Peyer's patch (tissue), 4 donors: ENCODE data around the gene IQSEC2. TPM values are rescaled to one million over a fixed set of nuclear protein-coding genes. Genes with fewer than 3 reads are reported as not detected.

Experiments used
- DNase-seq, 3 donors: peaks; one replicate each; pipeline ENCODE4 v3.0.0-alpha.2; 2017 to 2019
- H3K27ac ChIP-seq, 4 donors: fragments of 200-600 bp; sonication (generic); one replicate each; pipeline ENCODE4 v1.5.1; 2016 to 2019
- H3K27me3 ChIP-seq, 2 donors: fragments of 200-600 bp; sonication (generic); one replicate each; pipeline ENCODE4 v1.5.1; 2019
- H3K36me3 ChIP-seq, 3 donors: fragments of 200-600 bp; sonication (generic); one replicate each; pipeline ENCODE4 v1.5.1; 2016 to 2019
- H3K4me1 ChIP-seq, 4 donors: fragments of 200-600 bp; sonication (generic); one replicate each; pipeline ENCODE4 v1.5.1; 2016 to 2019
- H3K4me3 ChIP-seq, 4 donors: fragments of 200-600 bp; sonication (generic); 1 replicate in 3 of 4; 2 replicates in 1 of 4; pipeline ENCODE4 v1.5.1; 2016 to 2019; ENCODE audit warnings: mild to moderate bottlenecking in 1 of 4
- H3K9me3 ChIP-seq, 4 donors: fragments of 200-600 bp; sonication (generic); one replicate each; pipeline ENCODE4 v1.5.1; 2016 to 2019; ENCODE audit warnings: mild to moderate bottlenecking in 1 of 4
- CTCF ChIP-seq, 6 experiments: fragments of 450-650 bp in 4 of 6; fragments of 200-600 bp in 2 of 6; sonication (generic) in 1 of 6; IDR thresholded peaks; one replicate each; pipeline ENCODE4 v1.5.1; 2017 to 2019; ENCODE audit warnings: antibody characterized with exemption in 6 of 6, mild to moderate bottlenecking in 3 of 6, moderate library complexity in 1 of 6
- POLR2A ChIP-seq, 2 donors: fragments of 450-650 bp; IDR thresholded peaks; one replicate each; pipeline ENCODE4 v1.5.1; 2017; ENCODE audit warnings: antibody characterized with exemption in 2 of 2, mild to moderate bottlenecking in 2 of 2, moderate library complexity in 2 of 2
- total RNA-seq, 4 donors: library from RNA; depleted of rRNA; stranded (reverse); fragments of >200 nt; gene quantifications; one replicate each; pipeline ENCODE4 v1.1.0, GENCODE V29; 2016

IQSEC2 gene
- total RNA-seq, 4 donors from 2014 or later, result 20.6 to 77.9 (median 48.3) TPM

GRCh38 chrX:53321943-53322497 lies 40.6 kb upstream of the IQSEC2 start:
- Histone ChIP-seq H3K27me3 (peaks cover 0 to 4% of the 10 kb centered on the region in 2 donors), H3K27ac (no peak overlapping the region), H3K9me3 (no peaks in the 10 kb centered on the region), H3K4me1 (peaks cover 0 to 8% (median 2%) of the 10 kb centered on the region in 4 donors), H3K36me3 (no peaks in the 10 kb centered on the region), H3K4me3 (no peak overlapping the region)
- DNase-seq, result no peak
- TF ChIP-seq POLR2A (IDR thresholded peaks at IDR 0.05) (no peak), CTCF (IDR thresholded peaks at IDR 0.05) (no peak)

- H3K27ac ChIP-seq, result no peak overlapping the region
- H3K36me3 ChIP-seq, result no peaks in the 10 kb centered on the region
- peaks cover 0 to 8% (median 2%) of the 10 kb centered on the region in 4 donors for H3K4me1 ChIP-seq
- H3K27me3 ChIP-seq, result peaks cover 0 to 4% of the 10 kb centered on the region in 2 donors
- no peaks in the 10 kb centered on the region for H3K9me3 ChIP-seq
- no peak for DNase-seq
- TF ChIP-seq POLR2A (IDR thresholded peaks at IDR 0.05) (no peak), CTCF (IDR thresholded peaks at IDR 0.05) (no peak)
- H3K4me3 ChIP-seq, result peak overlapping the region; percentile 28 to 63 (median 51)
These were observed 40.0 kb upstream of the IQSEC2 start for GRCh38 chrX:53321230-53321942.

- Histone ChIP-seq H3K27ac (no peak overlapping the region), H3K36me3 (no peaks in the 10 kb centered on the region), H3K4me1 (peaks cover 0 to 8% (median 2%) of the 10 kb centered on the region in 4 donors), H3K27me3 (peaks cover 0 to 4% of the 10 kb centered on the region in 2 donors), H3K9me3 (no peaks in the 10 kb centered on the region), H3K4me3 (peak overlapping the region; percentile 28 to 63 (median 51))
- no peak for DNase-seq
- TF ChIP-seq CTCF (IDR thresholded peaks at IDR 0.05), result no peak
- no peak for TF ChIP-seq POLR2A (IDR thresholded peaks at IDR 0.05)
These were observed 39.3 kb upstream of the IQSEC2 start for GRCh38 chrX:53320543-53321229.

GRCh38 chrX:53319614-53320542 lies 38.5 kb upstream of the IQSEC2 start:
- peaks cover 0 to 4% of the 10 kb centered on the region in 2 donors for H3K27me3 ChIP-seq
- no peaks in the 10 kb centered on the region for H3K36me3 ChIP-seq
- TF ChIP-seq POLR2A (IDR thresholded peaks at IDR 0.05) (no peak), CTCF (IDR thresholded peaks at IDR 0.05) (no peak)
- peak overlapping the region; percentile 28 to 63 (median 51) for H3K4me3 ChIP-seq
- no peak for DNase-seq
- H3K9me3 ChIP-seq, result no peaks in the 10 kb centered on the region
- no peak overlapping the region for H3K27ac ChIP-seq
- peaks cover 0 to 8% (median 2%) of the 10 kb centered on the region in 4 donors for H3K4me1 ChIP-seq

- Histone ChIP-seq H3K4me1 (peaks cover 0 to 8% (median 2%) of the 10 kb centered on the region in 4 donors), H3K27ac (no peak overlapping the region), H3K36me3 (no peaks in the 10 kb centered on the region), H3K9me3 (no peaks in the 10 kb centered on the region), H3K27me3 (peaks cover 0 to 4% of the 10 kb centered on the region in 2 donors), H3K4me3 (no peak overlapping the region)
- TF ChIP-seq POLR2A (IDR thresholded peaks at IDR 0.05) (no peak), CTCF (IDR thresholded peaks at IDR 0.05) (no peak)
- no peak for DNase-seq
These were observed 37.5 kb upstream of the IQSEC2 start for GRCh38 chrX:53318766-53319353.
